H54 (cell line): Measurements from ENCODE around the gene FHDC1.

Experiments used
- DNase-seq: peaks from one replicate; pipeline ENCODE4 v3.0.0; 2011; ENCODE audit warnings: low spot score, mixed read lengths; ENCODE audit not compliant: insufficient read length
- FAIRE-seq: peaks from 3 replicates; lab custom pipeline; 2011; peaks lifted over from hg19 to GRCh38; lab: Jason Lieb, UNC
- POLR2A ChIP-seq: IDR thresholded peaks from 2 replicates; pipeline ENCODE4 v1.6.1; 2011; ENCODE audit warnings: low read depth, mild to moderate bottlenecking, low read length

Gene FHDC1

GRCh38 chr4:152974468-152975379 is 38.6 kb downstream of the FHDC1 start:
- DNase-seq (no peak), FAIRE-seq (no peak)
- TF ChIP-seq POLR2A: no peak

DNA sequence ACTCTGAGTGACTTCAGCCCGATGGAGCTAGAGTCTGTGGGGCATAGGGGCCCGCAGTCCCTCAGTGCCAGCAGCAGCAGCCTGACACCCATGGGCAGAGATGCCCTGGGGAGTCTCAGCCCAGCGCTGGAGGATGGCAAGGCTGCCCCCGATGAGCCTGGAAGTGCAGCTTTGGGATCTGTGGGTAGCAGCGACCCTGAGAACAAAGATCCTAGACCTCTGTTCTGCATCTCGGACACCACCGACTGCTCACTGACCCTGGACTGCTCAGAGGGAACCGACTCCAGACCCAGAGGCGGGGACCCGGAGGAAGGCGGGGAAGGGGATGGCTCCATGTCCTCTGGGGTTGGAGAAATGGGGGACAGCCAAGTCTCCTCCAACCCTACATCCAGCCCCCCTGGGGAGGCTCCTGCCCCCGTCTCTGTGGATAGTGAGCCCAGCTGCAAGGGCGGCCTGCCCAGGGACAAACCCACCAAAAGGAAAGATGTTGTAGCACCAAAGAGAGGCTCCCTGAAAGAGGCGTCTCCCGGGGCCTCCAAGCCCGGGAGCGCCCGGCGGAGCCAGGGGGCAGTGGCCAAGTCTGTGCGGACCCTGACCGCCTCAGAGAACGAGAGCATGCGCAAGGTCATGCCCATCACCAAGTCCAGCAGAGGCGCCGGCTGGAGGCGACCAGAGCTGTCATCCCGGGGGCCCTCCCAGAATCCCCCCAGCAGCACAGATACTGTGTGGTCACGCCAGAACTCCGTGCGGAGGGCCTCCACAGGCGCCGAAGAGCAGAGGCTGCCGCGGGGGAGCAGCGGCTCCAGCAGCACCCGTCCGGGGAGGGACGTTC is 39.5 kb downstream of the FHDC1 start:
- TF ChIP-seq POLR2A: no peak
- DNase-seq (no peak), FAIRE-seq (no peak)

GRCh38 chr4:152976212-152976761 is 40.2 kb downstream of the FHDC1 start:
- FAIRE-seq (no peak), DNase-seq (no peak)
- TF ChIP-seq POLR2A: no peak

GRCh38 chr4:152979731-152980330 is 43.7 kb downstream of the FHDC1 start:
- no peak for DNase-seq
- no peak for FAIRE-seq
- TF ChIP-seq POLR2A: no peak

- DNase-seq (no peak), FAIRE-seq (no peak)
- TF ChIP-seq POLR2A: no peak
These were observed 45.2 kb downstream of the FHDC1 start for GRCh38 chr4:152981278-152981677.

GRCh38 chr4:152981842-152982241 is 45.7 kb downstream of the FHDC1 start:
- no peak for TF ChIP-seq POLR2A
- FAIRE-seq (no peak), DNase-seq (no peak)

DNA sequence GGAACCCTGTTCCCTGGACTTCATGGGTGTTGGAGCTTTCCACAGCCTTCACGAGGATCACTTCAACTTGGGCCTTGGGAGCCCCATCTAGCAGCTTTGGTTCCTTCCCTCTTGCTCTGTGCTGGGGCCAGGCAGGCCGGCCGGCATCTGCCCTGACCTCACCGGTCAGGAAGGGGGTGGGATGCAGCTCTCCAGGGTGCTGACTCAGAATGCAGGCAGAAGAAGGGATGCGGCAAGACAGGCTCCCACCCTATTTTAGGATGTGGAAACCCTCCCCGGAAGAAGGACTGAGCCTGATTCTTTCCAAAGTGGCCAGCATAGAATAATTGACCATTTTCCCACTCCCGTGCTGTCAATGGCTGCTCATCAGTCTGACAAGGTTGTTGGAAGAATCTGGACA is 47.1 kb downstream of the FHDC1 start:
- FAIRE-seq: no peak

GRCh38 chr4:152983774-152984411 is 47.8 kb downstream of the FHDC1 start:
- no peak for TF ChIP-seq POLR2A
- FAIRE-seq (no peak), DNase-seq (peak; percentile 42)

More for the DNA sequence above, 47.1 kb downstream of the FHDC1 start:
- no peak for TF ChIP-seq POLR2A
- no peak for DNase-seq

GRCh38 chr4:152988721-152989553 is 52.8 kb downstream of the FHDC1 start:
- no peak for TF ChIP-seq POLR2A
- FAIRE-seq (no peak), DNase-seq (no peak)

- FAIRE-seq: no peak
- TF ChIP-seq POLR2A: no peak
- no peak for DNase-seq
These were observed 53.4 kb downstream of the FHDC1 start for GRCh38 chr4:152989554-152989970.

DNA sequence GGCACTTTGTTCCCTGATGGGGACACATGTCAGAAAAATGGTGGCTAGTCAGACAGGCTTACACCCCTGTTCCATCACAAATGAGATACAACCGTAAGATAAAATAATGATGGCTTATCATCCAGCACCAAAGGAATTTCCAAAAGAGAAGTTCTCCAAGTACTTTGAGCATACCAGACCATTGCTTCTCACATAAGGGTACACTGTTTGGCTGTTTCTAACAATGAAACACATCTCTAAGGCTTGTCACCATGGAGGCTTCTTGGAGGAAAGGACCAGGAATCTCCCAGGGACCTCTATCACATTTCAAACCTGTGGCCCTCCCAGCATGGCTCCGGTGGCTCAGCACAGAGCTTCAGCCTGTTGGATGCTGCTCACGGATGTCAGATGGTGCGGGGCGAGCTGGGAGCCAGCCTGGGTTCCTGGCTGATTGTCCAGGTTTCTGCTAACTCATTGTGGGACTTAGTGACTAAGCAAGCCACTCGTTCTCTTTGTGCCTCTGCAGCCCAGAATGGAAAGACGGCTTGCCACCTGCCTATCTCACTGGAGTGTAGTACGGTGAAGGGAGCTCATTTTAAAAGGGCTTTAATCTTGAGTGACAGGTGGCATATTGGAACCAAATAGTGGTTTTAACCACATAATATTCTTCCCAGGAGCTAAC is 54.5 kb downstream of the FHDC1 start:
- TF ChIP-seq POLR2A: no peak
- FAIRE-seq (no peak), DNase-seq (no peak)

GRCh38 chr4:152991398-152991797 is 55.3 kb downstream of the FHDC1 start:
- TF ChIP-seq POLR2A: no peak
- FAIRE-seq (no peak), DNase-seq (no peak)
